ENCODE results near the gene KIR3DL1. TPM values are rescaled to one million over a fixed set of nuclear protein-coding genes. Genes with fewer than 3 reads are reported as not detected.

Gene KIR3DL1
- total and polyA plus RNA-seq, 2 experiments from 2014 or later = not detected

GRCh38 chr19:54850930-54851329, 34.7 kb downstream of the KIR3DL1 start (continued):
- TF ChIP-seq ZNF462 (CRISPR knock-in tag; IDR thresholded peaks at IDR 0.05) = no peak
- TF ChIP-seq POLR2AphosphoS5 (IDR thresholded peaks at IDR 0.05; ENCODE audit: low read depth) = no peak

DNA sequence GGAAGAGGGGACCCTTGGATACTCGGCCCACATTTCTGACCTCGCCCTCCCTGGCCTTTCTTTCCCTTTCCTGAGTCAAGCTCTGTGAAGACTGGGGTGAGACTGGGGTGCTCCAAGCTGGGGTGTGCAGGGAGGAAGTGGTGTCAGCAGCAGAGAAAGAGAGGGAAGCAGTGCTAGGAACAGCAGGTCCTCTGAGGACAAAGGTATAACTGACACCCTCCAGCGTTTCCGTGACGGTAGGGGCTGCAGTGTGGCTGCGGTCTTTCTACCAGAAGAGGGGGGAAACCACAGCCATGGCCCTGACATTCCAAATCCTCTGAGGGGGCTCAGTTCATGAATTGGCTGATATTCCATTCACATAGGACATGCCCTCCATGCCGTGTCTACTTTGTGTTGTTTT, 35.1 kb downstream of the KIR3DL1 start:
- no peak overlapping the region for H2AFZ ChIP-seq
- no peaks in the 10 kb centered on the region for H4K20me1 ChIP-seq (replicated peaks; ENCODE audit: insufficient read depth)
- H3K36me3 ChIP-seq (ENCODE audit: insufficient read depth) = no peaks in the 10 kb centered on the region
- Mint-ChIP-seq H3K4me1 (no peaks in the 10 kb centered on the region), H3K27me3 (ENCODE audit: insufficient read depth, low read depth, poor library complexity) (peaks cover 9% of the 10 kb centered on the region), H3K36me3 (ENCODE audit: low read depth) (peaks cover 52% of the 10 kb centered on the region), H3K4me3 (no peak overlapping the region), H3K9me3 (peaks cover 97% of the 10 kb centered on the region), H3K27ac (no peak overlapping the region)
- no peaks in the 10 kb centered on the region for H3K4me1 ChIP-seq (ENCODE audit: insufficient read depth)
- DNase-seq (ENCODE audit: low spot score) (no peak), ATAC-seq (no peak)
- H3K79me2 ChIP-seq (replicated peaks; ENCODE audit: insufficient read depth) = no peaks in the 10 kb centered on the region
- no peak overlapping the region for H3K4me2 ChIP-seq
- no peaks in the 10 kb centered on the region for H3K9me2 ChIP-seq (ENCODE audit: insufficient read depth)
- H3K4me3 ChIP-seq = no peak overlapping the region
- no peaks in the 10 kb centered on the region for H3F3A ChIP-seq (replicated peaks; ENCODE audit: low read depth)
- H3K27me3 ChIP-seq (ENCODE audit: insufficient read depth) = no peaks in the 10 kb centered on the region
- no peak overlapping the region for H3K27ac ChIP-seq (ENCODE audit: low read depth)
- no peak for TF ChIP-seq CREB1 (CRISPR knock-in tag; IDR thresholded peaks at IDR 0.05; ENCODE audit: low read depth)
- TF ChIP-seq, protein P1, sequence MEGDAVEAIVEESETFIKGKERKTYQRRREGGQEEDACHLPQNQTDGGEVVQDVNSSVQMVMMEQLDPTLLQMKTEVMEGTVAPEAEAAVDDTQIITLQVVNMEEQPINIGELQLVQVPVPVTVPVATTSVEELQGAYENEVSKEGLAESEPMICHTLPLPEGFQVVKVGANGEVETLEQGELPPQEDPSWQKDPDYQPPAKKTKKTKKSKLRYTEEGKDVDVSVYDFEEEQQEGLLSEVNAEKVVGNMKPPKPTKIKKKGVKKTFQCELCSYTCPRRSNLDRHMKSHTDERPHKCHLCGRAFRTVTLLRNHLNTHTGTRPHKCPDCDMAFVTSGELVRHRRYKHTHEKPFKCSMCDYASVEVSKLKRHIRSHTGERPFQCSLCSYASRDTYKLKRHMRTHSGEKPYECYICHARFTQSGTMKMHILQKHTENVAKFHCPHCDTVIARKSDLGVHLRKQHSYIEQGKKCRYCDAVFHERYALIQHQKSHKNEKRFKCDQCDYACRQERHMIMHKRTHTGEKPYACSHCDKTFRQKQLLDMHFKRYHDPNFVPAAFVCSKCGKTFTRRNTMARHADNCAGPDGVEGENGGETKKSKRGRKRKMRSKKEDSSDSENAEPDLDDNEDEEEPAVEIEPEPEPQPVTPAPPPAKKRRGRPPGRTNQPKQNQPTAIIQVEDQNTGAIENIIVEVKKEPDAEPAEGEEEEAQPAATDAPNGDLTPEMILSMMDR (conservative IDR thresholded peaks at IDR 0.05; ENCODE audit: low read depth in 2 of 2) = no peak
- TF ChIP-seq, protein P2, sequence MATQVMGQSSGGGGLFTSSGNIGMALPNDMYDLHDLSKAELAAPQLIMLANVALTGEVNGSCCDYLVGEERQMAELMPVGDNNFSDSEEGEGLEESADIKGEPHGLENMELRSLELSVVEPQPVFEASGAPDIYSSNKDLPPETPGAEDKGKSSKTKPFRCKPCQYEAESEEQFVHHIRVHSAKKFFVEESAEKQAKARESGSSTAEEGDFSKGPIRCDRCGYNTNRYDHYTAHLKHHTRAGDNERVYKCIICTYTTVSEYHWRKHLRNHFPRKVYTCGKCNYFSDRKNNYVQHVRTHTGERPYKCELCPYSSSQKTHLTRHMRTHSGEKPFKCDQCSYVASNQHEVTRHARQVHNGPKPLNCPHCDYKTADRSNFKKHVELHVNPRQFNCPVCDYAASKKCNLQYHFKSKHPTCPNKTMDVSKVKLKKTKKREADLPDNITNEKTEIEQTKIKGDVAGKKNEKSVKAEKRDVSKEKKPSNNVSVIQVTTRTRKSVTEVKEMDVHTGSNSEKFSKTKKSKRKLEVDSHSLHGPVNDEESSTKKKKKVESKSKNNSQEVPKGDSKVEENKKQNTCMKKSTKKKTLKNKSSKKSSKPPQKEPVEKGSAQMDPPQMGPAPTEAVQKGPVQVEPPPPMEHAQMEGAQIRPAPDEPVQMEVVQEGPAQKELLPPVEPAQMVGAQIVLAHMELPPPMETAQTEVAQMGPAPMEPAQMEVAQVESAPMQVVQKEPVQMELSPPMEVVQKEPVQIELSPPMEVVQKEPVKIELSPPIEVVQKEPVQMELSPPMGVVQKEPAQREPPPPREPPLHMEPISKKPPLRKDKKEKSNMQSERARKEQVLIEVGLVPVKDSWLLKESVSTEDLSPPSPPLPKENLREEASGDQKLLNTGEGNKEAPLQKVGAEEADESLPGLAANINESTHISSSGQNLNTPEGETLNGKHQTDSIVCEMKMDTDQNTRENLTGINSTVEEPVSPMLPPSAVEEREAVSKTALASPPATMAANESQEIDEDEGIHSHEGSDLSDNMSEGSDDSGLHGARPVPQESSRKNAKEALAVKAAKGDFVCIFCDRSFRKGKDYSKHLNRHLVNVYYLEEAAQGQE (IDR thresholded peaks at IDR 0.05; ENCODE audit: unreplicated experiment) = no peak
- no peak for TF ChIP-seq ZNF114 (CRISPR knock-in tag; IDR thresholded peaks at IDR 0.05)
- TF ChIP-seq POLR2AphosphoS5 (IDR thresholded peaks at IDR 0.05; ENCODE audit: low read depth) = no peak
- TF ChIP-seq, protein P3, sequence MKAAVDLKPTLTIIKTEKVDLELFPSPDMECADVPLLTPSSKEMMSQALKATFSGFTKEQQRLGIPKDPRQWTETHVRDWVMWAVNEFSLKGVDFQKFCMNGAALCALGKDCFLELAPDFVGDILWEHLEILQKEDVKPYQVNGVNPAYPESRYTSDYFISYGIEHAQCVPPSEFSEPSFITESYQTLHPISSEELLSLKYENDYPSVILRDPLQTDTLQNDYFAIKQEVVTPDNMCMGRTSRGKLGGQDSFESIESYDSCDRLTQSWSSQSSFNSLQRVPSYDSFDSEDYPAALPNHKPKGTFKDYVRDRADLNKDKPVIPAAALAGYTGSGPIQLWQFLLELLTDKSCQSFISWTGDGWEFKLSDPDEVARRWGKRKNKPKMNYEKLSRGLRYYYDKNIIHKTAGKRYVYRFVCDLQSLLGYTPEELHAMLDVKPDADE (IDR thresholded peaks at IDR 0.05) = no peak
- TF ChIP-seq EZH2phosphoT487 (IDR thresholded peaks at IDR 0.05; ENCODE audit: unreplicated experiment) = no peak
- TF ChIP-seq STAT1 (IDR thresholded peaks at IDR 0.05; ENCODE audit: unreplicated experiment) = no peak
- no peak for TF ChIP-seq ZNF331 (CRISPR knock-in tag; IDR thresholded peaks at IDR 0.05; ENCODE audit: low read depth)
- TF ChIP-seq JUNB (IDR thresholded peaks at IDR 0.05; ENCODE audit: unreplicated experiment) = no peak
